NCI-H2029 treated with DMSO at 0.1 percent for 48 hours (cell line): ENCODE results near the gene GAK.
"Not testable (repeated sequence)": the region's sequence is repeated elsewhere in the genome, so short reads cannot be mapped to it uniquely, and the experiment has no call there.

ENCODE experiments used
- DNase-seq: peaks from one replicate; lab custom pipeline; 2025; lab: John Stamatoyannopoulos, UW

GAK gene

DNA sequence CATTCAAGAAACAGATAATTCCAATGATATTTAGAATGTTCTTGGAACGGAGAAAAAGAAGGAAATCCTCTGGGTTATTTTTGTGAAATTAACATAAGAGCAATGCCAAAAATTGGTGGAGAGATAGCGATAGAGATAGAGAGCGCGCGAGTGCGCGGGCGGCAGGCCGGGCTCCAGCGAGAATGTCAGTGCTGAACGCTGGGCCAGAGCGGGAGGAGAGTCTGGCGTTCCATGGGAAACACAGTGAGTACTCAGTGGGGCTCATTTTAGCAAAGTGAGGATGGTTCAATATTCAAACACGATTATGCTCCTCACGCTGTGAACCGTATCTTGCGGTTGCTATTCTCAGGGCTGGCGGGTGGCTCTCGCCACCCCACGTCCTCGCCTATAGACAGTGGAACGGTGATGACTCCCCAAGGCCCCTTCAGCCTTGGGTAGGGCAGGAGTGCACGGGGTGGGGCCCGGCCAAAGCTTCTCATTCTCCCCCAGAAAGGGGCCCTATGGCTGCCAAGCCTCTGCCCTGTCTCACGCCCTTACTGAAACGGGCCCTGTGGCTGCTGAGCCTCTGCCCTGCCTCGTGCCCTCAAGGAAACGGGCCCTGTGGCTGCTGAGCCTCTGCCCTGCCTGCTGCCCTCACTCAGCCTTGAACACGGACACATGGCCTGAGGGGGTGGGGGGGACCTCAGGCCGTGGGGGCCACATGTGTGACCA, 123.1 kb downstream of the GAK start:
- no peak for DNase-seq

DNA sequence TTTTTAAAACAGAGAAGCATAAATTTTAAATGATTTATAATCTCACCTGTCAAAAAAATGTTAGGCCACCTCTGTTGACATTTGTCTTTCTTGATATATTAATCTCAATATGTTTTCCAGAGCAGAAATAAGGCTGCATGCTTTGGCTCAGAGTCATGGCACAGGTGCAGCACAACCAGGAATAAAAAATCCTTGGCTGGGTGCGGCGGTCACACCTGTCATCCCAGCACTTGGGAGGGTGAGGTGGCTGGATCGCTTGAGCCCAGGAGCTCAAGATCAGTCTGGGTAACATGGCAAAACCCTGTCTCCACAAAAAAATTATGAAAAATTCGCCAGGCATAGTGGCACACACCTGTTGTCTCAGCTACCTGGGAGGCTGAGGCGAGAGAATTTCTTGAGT, 124.3 kb downstream of the GAK start:
- no peak for DNase-seq

DNA sequence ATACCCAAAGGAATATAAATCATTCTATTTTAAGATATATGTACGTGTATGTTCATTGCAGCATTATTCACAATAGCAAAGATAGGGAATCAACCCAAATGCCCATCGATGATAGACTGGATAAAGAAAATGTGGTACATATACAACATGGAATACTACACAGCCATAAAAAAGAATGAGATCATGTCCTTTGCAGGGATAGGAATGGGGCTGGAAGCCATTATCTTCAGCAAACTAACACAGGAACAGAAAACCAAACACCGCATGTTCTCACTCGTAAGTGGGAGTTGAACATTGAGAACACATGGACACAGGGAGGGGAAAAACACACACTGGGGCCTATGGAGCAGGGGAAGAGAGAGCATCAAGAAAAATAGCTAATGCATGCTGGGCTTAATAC, 125.1 kb downstream of the GAK start:
- DNase-seq = not testable (repeated sequence)

DNA sequence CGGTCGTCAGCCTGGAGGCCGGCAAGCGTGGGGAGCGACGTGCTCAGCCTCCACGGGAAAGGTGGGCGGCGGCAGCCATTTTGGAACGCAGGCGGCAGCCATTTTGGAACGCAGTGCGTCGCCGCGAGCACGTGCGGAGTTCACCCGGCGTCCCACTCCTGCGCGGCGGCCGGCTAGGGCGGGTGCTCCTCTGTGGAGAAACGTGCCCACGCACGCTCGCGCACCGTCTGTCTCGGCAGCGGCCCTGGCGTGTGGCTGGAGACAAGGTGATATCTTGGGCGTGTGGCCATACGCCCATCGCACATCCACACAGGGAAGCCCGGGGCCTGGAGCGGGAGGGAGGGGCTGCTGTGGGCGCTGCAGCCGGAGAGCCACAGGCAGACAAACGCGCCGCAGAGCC, 127.3 kb downstream of the GAK start:
- no peak for DNase-seq

DNA sequence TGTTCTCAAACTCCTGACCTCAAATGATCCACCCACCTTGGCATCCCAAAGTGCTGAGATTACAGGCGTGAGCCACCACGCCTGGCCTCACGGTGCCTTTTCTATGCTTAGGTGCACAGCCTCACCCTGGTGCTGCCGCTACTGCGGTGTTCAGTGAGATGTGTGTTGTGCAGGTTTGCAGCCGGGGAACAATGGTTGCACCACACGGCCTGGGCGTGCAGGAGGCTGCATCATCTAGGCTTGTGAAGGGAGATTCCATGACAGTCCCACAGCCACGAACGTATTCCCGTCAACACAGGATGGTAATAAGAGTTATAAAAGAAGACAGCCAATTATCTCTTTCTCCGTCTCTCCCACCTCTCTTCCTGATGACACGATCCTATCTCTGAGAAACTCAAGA, 128.2 kb downstream of the GAK start:
- DNase-seq = no peak

DNA sequence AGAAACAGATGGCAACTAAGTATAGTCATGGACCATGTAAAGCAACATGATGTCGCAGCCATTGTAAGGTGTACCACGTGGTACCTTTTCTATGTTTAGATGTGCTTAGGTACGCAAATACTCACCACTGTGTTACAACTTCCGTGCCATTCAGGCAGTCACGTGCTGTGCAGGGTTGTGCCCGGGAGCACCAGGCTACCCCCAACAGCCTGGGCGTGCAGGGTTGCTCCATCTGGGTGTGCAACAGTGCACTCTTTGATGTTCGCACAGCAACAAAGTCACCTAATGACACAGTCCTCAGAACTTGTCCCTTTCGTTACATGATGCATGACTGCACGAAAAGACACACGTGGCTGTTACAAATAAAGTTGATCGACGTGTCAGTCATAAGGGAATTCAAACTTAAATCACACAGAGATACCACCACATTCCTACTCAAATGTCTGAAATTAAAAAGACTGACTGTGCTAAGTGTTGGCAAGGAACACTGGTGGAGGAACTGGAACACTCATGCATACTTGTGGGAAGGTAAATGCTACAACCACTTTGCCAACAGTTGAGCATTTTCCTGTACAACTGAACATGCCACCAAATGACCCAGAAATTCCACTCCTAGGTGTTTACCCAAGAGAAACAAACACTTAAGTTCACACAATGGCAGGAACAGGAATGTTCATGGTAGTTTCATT, 130.5 kb downstream of the GAK start:
- DNase-seq = no peak
